CD4-positive, alpha-beta T cell treated with Interleukin-1 beta for 1 hour (primary cell): ENCODE results near the gene TPTE.
"Not testable (repeated sequence)": the region's sequence is repeated elsewhere in the genome, so short reads cannot be mapped to it uniquely, and the experiment has no call there.

ENCODE experiments used
- DNase-seq, 2 donors: peaks; one replicate each; pipeline ENCODE4 v3.0.0-alpha.2; 2020 to 2022

Gene TPTE

DNA sequence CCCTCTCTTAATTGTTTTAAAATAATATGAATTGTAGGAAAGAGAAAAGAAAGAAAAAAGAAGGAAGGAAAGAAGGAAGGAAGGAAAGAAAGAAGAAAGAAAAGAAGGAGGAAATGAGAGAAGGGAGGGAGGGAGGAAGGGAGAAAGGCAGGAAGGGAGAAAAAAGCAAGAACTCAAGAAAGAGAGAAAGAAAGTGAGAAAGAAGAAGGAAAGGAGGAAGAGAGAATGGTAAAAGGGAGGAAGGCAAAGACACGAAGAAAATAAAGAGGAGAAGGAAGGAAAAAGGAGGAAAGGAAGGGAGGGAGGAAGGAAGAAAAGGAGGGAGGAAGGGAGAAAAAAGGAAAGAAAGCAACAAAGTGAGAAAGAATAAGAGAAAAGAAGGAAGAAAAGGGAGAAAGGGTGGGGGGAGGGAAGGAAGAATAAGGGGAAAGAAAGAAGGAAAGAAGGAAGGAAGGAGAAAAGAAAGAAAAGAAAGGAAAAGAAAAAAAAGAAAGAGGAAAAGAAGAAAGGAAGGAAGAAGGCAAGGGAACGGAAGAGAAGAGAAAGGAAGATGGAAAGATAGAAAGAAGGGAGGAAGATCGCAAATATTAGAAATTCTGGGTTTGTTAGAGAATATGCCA lies 95.9 kb downstream of the TPTE start:
- not testable (repeated sequence) for DNase-seq

DNA sequence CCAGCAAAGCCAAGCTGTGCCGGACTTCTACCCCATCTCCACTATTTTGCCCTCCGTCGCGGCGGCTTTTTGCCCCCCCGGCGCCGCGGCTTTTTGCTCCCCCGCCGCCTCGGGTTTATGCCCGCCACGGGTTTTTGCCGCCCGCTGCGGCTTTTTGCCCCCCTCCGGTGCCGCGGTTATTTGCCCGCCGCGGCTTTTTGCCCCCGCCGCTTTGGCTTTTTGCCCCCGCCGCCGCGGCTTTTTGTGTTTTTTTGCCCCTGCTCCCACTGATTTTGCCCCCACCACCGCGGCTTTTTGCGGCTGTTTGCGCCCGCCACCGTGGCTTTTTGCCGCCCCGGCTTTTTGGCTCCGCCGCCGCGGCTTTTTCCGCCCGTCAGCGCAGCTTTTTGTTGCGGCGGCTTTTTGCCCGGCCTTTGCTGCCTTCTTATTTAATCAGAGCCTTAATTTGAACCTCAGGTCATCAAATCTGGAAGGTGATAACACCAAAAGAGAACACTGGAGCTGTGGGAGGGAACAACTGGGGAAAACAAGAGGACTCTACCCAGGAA lies 106.0 kb downstream of the TPTE start:
- no peak for DNase-seq

DNA sequence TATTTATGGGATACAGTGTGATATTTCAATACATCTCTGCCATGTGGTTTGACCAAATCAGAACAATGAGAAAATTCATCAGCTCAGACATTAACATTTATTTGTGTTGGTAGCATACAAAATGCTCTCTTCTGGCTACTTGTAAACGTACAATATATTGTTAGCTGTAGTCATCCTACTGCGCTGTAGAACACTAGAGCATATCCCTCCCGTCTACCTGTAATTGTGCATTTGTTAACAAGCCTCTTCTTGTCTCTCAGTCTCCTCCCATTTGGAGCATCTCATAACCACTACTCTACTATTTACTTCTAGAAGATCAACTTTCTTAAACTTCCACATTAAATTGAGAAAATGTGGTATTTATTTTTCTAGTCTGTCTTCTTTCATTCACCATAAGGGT lies 107.9 kb downstream of the TPTE start:
- not testable (repeated sequence) for DNase-seq

DNA sequence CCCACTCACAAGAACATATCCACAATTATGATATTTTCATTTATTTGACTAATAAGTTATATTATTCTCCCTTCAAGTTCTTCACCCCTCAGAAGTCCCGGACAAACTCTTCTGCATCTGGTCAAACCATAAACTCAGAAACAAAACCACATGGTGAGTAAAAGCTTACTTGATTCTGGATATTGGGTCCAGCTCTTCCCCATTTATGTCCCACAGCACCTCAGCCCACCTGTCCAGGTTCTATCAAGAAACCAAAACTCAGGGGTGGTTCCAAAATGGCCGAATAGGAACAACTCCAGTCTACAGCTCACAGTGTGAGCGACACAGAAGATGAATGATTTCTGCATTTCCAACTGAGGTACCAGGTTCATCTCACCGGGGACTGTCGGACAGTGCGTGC lies 109.4 kb downstream of the TPTE start:
- DNase-seq, result not testable (repeated sequence)

DNA sequence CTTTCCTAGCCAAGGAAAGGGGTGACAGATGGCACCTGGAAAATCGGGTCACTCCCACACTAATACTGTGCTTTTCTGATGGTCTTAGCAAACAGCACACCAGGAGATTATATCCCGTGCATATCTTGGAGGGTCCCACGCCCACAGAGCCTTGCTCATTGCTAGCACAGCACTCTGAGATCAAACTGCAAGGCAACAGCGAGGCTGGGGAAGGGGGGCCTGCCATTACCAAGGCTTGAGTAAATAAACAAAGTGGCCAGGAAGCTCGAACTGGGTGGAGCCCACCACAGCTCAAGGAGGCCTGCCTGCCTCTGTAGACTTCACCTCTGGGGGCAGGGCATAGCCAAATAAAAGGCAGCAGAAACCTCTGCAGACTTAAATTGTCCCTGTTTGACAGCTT lies 109.9 kb downstream of the TPTE start:
- not testable (repeated sequence) for DNase-seq

DNA sequence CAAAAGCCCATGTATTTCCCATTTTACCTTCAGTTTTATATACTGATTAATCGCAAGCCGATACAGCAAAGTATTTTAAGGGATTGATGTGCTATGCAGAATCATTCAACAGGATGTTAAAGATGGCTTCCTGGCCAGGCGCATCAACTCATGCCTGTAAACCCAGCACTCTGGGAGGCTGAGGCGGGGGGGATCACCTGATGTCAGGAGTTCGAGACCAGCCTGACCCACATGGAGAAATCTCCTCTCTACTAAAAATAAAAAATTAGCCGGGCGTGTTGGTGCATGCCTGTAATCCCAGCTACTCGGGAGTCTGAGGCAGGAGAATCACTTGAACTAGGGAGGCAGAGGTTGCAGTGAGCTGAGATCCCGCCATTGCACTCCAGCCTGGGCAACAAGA lies 116.8 kb downstream of the TPTE start:
- DNase-seq, result not testable (repeated sequence)

DNA sequence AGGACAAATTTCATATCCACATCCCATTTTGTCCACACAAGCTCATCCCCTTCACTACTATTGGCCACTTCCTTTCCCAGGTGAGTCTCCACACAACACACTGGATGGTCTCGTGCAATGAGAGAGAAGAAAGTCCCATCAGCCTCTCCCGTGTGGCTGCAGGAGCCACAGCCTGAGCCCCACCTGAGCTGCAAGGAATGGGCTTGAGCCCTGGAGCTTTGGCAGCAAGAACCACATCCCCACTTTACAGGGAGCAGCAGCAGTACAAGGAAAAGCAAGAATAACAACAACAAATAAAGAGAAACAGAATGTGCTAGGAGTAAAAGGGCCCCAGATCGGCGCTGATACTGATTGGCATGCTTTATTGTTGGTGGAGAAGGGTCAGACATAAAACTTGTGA lies 117.7 kb downstream of the TPTE start:
- no peak for DNase-seq

DNA sequence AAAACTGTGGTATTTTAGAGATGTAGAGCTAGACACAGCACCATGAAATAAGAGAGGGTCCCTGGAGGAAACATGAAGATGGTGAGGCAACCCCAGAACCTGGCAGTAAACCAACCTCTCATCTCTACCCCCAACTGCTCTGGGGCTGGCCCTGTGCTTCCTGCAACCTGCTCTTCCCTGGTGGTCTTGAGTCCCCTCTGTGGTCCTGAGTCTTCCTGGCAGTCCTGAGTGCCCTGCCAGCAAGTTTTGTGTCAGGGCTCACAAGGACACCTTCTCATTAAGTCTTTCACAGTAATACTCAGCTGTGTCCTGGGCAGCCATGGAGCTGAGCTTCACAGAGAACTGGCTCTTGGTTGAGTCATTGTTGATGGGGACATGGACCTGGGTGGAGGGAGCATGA lies 118.4 kb downstream of the TPTE start:
- DNase-seq, result not testable (repeated sequence)

DNA sequence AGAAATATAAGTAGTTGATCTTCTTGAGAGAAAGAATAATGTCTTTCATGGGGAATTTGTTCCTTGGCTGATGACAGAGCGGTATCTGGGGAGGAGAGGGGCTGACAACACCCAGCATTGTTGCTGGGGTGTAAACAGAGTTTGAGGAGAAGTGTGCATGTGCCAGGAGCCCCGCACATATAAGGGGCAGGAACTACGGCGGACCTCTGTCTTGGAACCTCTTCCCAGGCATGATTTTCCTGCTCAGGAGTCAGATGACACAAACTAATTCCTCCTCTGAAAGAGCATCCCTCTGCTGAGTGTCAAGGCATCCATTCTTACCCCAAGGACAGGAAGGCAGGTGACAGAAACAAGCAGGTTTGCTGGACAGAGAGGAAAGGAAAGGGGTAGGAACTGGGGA lies 119.1 kb downstream of the TPTE start:
- DNase-seq, result no peak

DNA sequence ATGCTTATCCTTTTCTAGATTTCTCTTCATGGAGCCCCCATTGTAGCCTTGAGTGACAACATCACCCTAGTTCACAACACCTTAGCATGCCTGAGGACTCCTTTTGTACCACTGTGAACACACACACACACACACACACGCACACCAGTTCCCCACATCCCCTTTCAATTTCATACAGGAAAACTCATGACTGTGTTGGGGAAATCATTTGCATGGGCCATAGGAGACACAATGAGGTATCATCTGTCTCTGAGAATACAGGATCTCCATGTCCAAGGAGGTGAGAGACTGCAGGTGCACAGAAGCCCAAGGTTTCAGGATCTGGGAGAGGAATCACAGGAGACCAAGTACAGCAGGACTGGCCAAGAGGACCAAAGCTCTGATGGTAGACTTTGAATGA lies 119.7 kb downstream of the TPTE start:
- DNase-seq, result no peak

DNA sequence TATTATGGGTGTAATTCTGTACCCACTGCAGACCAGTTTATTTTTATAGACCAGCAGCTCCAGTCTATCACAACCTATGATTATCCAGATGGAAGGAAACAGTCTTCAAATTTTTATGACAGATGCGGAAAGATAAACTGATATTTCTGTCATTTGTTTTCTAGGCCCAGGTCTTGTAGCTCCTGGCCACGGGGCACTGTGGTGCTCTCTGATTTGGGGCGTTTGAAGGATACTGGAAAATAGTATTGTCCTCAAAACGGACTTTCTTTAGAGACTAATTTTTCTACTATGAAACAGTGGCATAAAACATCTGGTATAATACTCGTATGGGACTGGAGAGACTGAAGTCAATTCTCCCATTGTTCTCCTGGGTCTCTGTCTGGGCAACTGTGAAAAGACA lies 124.3 kb downstream of the TPTE start:
- DNase-seq, result not testable (repeated sequence)

DNA sequence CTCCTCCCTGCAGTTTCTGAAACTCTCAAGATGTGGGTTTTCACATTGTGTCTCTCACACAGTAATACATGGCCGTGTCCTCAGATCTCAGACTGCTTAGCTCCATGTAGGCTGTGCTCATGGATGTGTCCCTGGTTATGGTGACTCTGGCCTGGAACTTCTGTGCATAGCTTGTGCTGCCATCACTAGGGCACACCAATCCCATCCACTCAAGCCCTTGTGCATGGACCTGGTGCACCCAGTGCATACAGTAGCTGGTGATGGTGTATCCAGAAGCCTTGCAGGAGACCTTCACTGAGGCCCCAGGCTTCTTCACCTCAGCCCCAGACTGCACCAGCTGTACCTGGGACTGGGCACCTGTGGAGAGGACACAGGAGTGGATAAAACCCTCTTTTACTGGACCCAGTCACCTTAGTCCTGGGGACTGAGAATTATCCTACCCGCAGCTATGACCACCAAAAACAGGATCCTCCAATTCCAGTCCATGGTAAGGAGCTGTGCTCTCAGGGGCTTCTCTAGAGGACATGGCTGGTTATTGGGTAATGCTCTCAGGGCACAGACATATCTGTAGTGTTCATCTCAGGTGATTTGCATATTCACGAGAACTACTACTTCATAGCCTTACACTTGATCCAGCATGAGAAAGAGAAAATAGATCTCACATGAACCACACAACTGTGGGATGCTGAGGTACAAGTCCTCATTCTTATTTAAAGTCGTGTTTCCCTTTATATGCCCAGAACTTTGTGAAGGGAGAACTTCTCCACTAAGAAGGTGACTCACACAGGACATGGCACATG lies 128.2 kb downstream of the TPTE start:
- not testable (repeated sequence) for DNase-seq

DNA sequence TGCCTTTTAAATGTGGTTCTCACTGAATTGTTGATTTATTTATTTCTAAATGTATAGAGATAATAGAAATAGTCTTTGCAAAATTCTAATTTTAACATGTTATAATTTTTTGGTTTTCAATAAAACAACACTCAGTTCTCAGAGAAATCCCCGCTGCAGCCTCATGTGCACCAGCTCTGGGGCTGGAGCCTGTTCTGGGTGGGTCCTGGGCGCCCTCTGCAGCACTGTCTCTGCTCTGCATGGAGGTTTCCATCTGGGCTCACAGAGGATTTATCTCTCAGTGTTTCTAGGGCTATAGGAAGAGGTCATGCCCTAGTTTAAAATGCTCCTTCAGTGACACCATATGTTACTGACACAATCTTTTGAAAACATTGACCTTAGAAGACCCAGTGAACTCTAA lies 128.9 kb downstream of the TPTE start:
- DNase-seq, result not testable (repeated sequence)
